Activated CD8-positive, alpha-beta memory T cell treated with anti-CD3 and anti-CD28 coated beads, Interleukin-2, amount 50 U/mL, for 4 hours (primary cell): ENCODE measurements around the gene ABCF2.

ENCODE experiments used
- DNase-seq: peaks from one replicate; pipeline ENCODE4 v3.0.0-alpha.2; 2020

ABCF2 gene

GRCh38 chr7:151168787-151169162 is 58.2 kb downstream of the ABCF2 start:
- no peak for DNase-seq

GRCh38 chr7:151168003-151168786 is 58.8 kb downstream of the ABCF2 start:
- peak; percentile 62 for DNase-seq

DNA sequence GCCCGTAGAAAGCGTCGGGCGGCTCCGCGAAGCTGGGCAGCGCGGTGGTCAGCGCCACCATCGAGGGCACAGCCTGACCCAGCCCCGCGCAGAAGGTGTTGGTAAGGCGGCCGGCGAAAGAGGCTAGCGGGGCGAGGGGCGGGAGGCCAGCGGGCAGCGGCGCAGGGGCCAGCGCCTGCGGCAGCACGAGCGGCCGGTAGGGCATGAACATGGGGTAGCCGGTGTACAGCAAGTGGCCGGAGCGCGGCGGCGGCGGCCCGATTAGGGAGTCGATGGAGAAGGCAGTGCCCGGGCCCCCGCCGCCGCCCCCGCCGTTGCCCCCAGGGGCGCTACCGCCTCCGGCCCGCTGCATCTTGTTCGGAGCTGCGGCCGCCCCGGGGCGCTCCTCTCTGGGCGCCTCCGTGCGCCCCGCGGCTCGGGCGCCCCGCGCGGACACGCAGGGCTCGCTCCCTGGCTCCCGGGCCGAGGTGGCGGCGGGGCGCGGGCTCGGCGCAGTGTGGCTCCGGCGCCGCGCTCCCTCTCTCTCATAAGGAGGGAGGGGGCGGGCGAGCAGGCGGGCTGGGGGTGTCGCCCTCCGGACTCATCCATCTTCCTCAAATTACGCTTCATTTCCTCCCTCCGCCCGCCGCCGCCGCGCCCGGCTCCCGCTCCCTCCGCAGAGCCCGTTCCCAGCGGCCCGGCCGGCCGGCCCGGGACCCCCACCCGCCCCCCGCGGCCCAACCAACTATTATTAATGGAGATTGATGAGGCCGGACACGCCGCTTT is 59.6 kb downstream of the ABCF2 start, which contains the start of gene GBX1:
Gene GBX1 (minus strand): TSS at position 498 of the 765 bp plus-strand sequence. CDS start 146 bp downstream, at position 352.
- no peak for DNase-seq

DNA sequence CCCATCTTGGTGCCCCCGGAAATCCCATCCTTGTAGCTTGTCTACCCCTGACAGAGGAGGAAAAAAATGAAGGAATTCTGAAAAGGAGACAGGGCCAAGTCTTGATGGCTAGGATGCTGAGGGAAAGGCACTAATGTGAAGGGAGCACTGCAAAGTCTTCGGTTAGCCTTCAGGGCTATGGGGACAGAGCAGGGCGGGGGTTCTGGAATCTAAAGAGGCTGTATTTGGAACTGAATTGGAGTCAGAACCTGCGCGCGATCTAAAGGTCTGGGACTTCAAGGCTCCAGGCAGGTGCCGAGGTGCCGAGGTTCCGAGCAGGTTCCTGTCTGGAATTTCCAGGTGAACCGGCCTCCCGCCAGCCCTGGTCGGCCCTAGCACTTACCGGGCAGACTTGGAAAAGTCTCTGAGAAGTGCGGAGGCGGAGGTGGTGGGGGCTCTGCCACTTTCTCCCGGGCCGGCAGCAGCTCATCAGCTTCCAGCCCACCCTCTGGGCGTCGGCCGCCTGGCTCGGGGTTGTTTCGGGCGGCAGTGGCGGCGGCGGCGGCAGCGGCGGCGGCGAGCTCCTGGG is 60.3 kb downstream of the ABCF2 start:
- DNase-seq, result no peak
